Astrocyte (in vitro differentiated cells and primary cell): ENCODE results near the gene FFAR4. TPM values are rescaled to one million over a fixed set of nuclear protein-coding genes. Genes with fewer than 3 reads are reported as not detected.
A peak's percentile ranks its signal among the peaks of the same experiment; 100 is the strongest.
"Not testable (repeated sequence)": the region's sequence is repeated elsewhere in the genome, so short reads cannot be mapped to it uniquely, and the experiment has no call there.

Experiments
- DNase-seq: peaks from one replicate; pipeline ENCODE4 v3.0.0-alpha.2; 2010; ENCODE audit warnings: low read depth
- FAIRE-seq: peaks from 2 replicates; lab custom pipeline; 2011; peaks lifted over from hg19 to GRCh38; lab: Jason Lieb, UNC
- H2AFZ ChIP-seq: 2 replicates; pipeline ENCODE4 v1.6.0; 2012; ENCODE audit warnings: low read depth, low read length, inconsistent platforms
- H3K27ac ChIP-seq: 2 replicates; pipeline ENCODE4 v1.5.1; 2011; ENCODE audit warnings: low read depth, low read length, inconsistent platforms
- H3K27me3 ChIP-seq: 2 replicates; pipeline ENCODE4 v1.6.0; 2011; ENCODE audit warnings: low read length, inconsistent platforms; ENCODE audit not compliant: insufficient read depth
- H3K36me3 ChIP-seq: 2 replicates; pipeline ENCODE4 v1.5.1; 2011; ENCODE audit warnings: low read length, inconsistent platforms; ENCODE audit not compliant: insufficient read depth
- H3K4me1 ChIP-seq: 2 replicates; pipeline ENCODE4 v1.5.1; 2011; ENCODE audit warnings: low read length, inconsistent platforms; ENCODE audit not compliant: insufficient read depth
- H3K4me2 ChIP-seq: 2 replicates; pipeline ENCODE4 v1.6.0; 2012; ENCODE audit warnings: low read length, inconsistent platforms
- H3K4me3 ChIP-seq: 2 replicates; pipeline ENCODE4 v1.5.1; 2011; ENCODE audit warnings: low read depth, mild to moderate bottlenecking, low read length, inconsistent platforms; ENCODE audit not compliant: insufficient read depth
- H3K79me2 ChIP-seq: 2 replicates; pipeline ENCODE4 v1.6.0; 2012; ENCODE audit warnings: mild to moderate bottlenecking, low read length, inconsistent platforms; ENCODE audit not compliant: insufficient read depth
- H3K9ac ChIP-seq: 2 replicates; pipeline ENCODE4 v1.6.0; 2012; ENCODE audit warnings: mild to moderate bottlenecking, low read length, inconsistent platforms
- H3K9me3 ChIP-seq: 2 replicates; pipeline ENCODE4 v1.5.1; 2012; ENCODE audit warnings: low read depth, mild to moderate bottlenecking, low read length, inconsistent platforms; ENCODE audit not compliant: insufficient read depth
- H4K20me1 ChIP-seq: 2 replicates; pipeline ENCODE4 v1.6.0; 2012; ENCODE audit warnings: low read length, inconsistent platforms; ENCODE audit not compliant: insufficient read depth
- H3K27ac Mint-ChIP-seq: one replicate; pipeline ENCODE4 v1.8.0; 2021; ENCODE audit warnings: mild to moderate bottlenecking, mixed read lengths; ENCODE audit not compliant: unreplicated experiment
- H3K27me3 Mint-ChIP-seq: one replicate; pipeline ENCODE4 v1.8.0; 2021; ENCODE audit warnings: low read depth, mixed read lengths; ENCODE audit not compliant: unreplicated experiment
- H3K36me3 Mint-ChIP-seq: one replicate; pipeline ENCODE4 v1.8.0; 2021; ENCODE audit warnings: low read depth, mixed read lengths; ENCODE audit not compliant: unreplicated experiment
- H3K4me1 Mint-ChIP-seq: one replicate; pipeline ENCODE4 v1.8.0; 2021; ENCODE audit warnings: low read depth, mixed read lengths; ENCODE audit not compliant: unreplicated experiment
- H3K4me3 Mint-ChIP-seq: one replicate; pipeline ENCODE4 v1.8.0; 2021; ENCODE audit warnings: mild to moderate bottlenecking, moderate library complexity, mixed read lengths; ENCODE audit not compliant: unreplicated experiment
- H3K9me3 Mint-ChIP-seq: one replicate; pipeline ENCODE4 v1.8.0; 2021; ENCODE audit warnings: mild to moderate bottlenecking, mixed read lengths; ENCODE audit not compliant: unreplicated experiment
- EZH2 ChIP-seq: IDR thresholded peaks from 2 replicates; pipeline ENCODE4 v1.6.1; 2012; ENCODE audit warnings: mild to moderate bottlenecking, low read length, inconsistent platforms; ENCODE audit not compliant: insufficient read depth
- total RNA-seq: library from RNA; stranded (reverse); gene quantifications from 2 replicates; pipeline ENCODE4 v1.2.1, GENCODE V29; 2021
- TF ChIP-seq, protein P1 (sequence below): IDR thresholded peaks from 2 replicates; pipeline ENCODE4 v1.5.1; 2011; ENCODE audit warnings: low read depth, mild to moderate bottlenecking, inconsistent platforms, low read length, moderate library complexity; ENCODE audit not compliant: insufficient read depth

Gene FFAR4
- total RNA-seq, 1 donor from 2014 or later, result not detected

DNA sequence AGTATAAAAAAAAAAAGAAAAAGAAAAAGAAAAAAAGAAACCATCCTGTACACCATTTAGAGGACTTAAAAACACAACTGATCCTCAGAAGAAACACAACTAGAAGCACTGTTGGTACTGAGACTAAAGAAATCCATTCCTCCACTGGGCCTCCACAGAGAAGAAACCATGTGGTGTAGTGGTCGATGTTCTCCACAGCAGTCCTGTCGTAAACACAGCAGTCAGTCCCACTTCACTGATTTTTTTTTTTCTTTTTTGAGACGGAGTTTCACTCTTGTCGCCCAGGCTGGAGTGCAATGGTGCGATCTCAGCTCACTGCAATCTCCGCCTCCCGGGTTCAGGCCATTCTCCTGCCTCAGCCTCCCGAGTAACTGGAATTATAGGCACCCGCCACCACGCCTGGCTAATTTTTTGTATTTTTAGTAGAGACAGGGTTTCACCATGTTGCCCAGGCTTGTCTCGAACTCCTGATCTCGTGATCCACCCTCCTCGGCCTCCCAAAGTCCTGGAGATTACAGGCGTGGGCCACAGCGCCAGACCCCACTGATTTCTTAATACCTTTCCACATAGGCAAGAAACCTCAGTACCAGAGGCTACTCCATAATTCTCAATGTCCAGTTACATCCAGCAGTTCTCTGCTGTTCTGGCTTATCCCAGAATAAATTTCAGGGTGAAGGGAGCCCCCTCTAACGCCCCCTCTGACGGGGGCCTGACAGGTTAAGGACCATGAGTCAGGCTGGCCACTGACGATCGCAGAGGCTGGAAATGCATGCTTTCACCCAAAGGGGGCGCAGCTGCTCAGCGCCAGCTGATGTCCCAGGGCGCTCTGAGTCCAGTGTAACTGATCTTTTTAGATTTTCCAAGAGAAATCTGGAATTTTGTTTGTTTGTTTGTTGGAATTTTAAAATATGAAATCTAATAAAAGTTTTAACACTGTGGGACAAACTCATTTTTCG, 24.8 kb upstream of the FFAR4 start:
- no peak for DNase-seq
- no peak overlapping the region for H2AFZ ChIP-seq
- H3K4me2 ChIP-seq, result peak overlapping the region; percentile 59
- no peak overlapping the region for H3K4me3 Mint-ChIP-seq
- no peak overlapping the region for H3K4me3 ChIP-seq
- no peak overlapping the region for H3K9ac ChIP-seq
- no peaks in the 10 kb centered on the region for H3K9me3 ChIP-seq
- H4K20me1 ChIP-seq, result no peaks in the 10 kb centered on the region
- no peak for FAIRE-seq
- H3K79me2 ChIP-seq, result no peaks in the 10 kb centered on the region
- peaks cover 2% of the 10 kb centered on the region for H3K36me3 Mint-ChIP-seq
- H3K27ac ChIP-seq, result no peak overlapping the region
- H3K4me1 ChIP-seq, result no peaks in the 10 kb centered on the region
- TF ChIP-seq EZH2, result no peak
- TF ChIP-seq, protein P1, sequence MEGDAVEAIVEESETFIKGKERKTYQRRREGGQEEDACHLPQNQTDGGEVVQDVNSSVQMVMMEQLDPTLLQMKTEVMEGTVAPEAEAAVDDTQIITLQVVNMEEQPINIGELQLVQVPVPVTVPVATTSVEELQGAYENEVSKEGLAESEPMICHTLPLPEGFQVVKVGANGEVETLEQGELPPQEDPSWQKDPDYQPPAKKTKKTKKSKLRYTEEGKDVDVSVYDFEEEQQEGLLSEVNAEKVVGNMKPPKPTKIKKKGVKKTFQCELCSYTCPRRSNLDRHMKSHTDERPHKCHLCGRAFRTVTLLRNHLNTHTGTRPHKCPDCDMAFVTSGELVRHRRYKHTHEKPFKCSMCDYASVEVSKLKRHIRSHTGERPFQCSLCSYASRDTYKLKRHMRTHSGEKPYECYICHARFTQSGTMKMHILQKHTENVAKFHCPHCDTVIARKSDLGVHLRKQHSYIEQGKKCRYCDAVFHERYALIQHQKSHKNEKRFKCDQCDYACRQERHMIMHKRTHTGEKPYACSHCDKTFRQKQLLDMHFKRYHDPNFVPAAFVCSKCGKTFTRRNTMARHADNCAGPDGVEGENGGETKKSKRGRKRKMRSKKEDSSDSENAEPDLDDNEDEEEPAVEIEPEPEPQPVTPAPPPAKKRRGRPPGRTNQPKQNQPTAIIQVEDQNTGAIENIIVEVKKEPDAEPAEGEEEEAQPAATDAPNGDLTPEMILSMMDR, result peak; percentile 85
- H3K27me3 Mint-ChIP-seq, result peaks cover 44% of the 10 kb centered on the region
- H3K36me3 ChIP-seq, result no peaks in the 10 kb centered on the region
- no peaks in the 10 kb centered on the region for H3K27me3 ChIP-seq
- no peak overlapping the region for H3K27ac Mint-ChIP-seq
- H3K9me3 Mint-ChIP-seq, result peaks cover 5% of the 10 kb centered on the region
- H3K4me1 Mint-ChIP-seq, result no peaks in the 10 kb centered on the region

DNA sequence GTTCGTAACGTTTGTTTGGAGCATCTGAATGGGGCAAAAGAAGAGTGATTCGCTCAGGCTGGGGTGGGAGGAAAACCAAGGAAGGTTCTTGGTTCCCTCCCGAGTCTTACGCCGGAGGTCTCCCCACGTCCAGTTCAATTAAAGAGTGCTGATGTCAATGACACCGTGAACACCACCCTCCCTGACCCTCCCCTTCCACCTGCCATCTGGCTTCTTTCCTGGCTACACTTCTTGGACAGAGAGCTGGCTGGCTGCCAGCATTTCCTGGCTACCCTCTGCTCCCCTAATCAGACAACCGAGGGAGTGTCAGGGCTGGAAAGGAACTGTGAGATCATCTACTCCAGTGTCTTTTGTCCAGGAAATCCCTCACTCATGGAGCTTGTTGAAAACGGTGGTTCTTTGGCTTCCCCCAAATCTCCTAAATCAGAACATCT, 24.1 kb upstream of the FFAR4 start:
- DNase-seq, result no peak
- no peak for TF ChIP-seq EZH2
- TF ChIP-seq, protein P1, result no peak
- Histone ChIP-seq H3K4me1 (no peaks in the 10 kb centered on the region), H3K27me3 (no peaks in the 10 kb centered on the region), H3K27ac (no peak overlapping the region), H4K20me1 (no peaks in the 10 kb centered on the region), H3K4me2 (peak overlapping the region; percentile 59), H3K9ac (no peak overlapping the region), H3K79me2 (no peaks in the 10 kb centered on the region), H3K9me3 (no peaks in the 10 kb centered on the region), H3K4me3 (no peak overlapping the region), H3K36me3 (no peaks in the 10 kb centered on the region), H2AFZ (no peak overlapping the region)
- Mint-ChIP-seq H3K9me3 (peaks cover 5% of the 10 kb centered on the region), H3K27ac (no peak overlapping the region), H3K27me3 (peaks cover 40% of the 10 kb centered on the region), H3K4me3 (no peak overlapping the region), H3K4me1 (no peaks in the 10 kb centered on the region), H3K36me3 (peaks cover 2% of the 10 kb centered on the region)
- no peak for FAIRE-seq

DNA sequence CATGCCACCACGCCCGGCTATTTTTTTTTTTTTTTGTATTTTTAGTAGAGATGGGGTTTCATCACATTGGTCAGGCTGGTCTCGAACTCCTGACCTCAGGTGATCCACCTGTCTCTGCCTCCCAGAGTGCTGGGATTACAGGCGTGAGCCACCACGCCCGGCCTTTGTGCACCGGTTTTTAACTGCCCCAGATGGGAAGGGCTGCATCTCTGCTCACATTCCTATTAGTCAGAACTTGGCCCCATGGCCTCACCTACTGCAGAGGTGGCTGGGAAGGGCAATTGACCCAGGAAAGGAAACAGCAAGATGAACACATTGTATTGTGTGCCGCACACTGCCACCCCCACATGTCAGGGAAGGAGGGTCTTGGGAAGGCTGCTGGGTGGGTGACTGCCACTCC, 19.5 kb upstream of the FFAR4 start:
- H3K9ac ChIP-seq, H3K4me2 ChIP-seq, H2AFZ ChIP-seq, H3K4me1 Mint-ChIP-seq, H3K4me3 Mint-ChIP-seq, H3K36me3 Mint-ChIP-seq, DNase-seq, H3K27ac Mint-ChIP-seq, H3K36me3 ChIP-seq, H3K9me3 ChIP-seq, H3K79me2 ChIP-seq, H3K27me3 ChIP-seq, H3K27ac ChIP-seq, FAIRE-seq, H3K4me1 ChIP-seq, H3K4me3 ChIP-seq, H3K9me3 Mint-ChIP-seq, H4K20me1 ChIP-seq: not testable (repeated sequence)
- peaks cover 11% of the 10 kb centered on the region for H3K27me3 Mint-ChIP-seq
